Mesendoderm (in vitro differentiated cells): ENCODE results near the gene RBM15.

Experiments used
- DNase-seq: peaks from one replicate; pipeline ENCODE4 v3.0.0; 2013
- H2AK5ac ChIP-seq: 2 replicates; pipeline ENCODE4 v1.6.1; 2013; ENCODE audit warnings: low read length, inconsistent platforms
- H2BK120ac ChIP-seq: 2 replicates; pipeline ENCODE4 v1.6.1; 2013; ENCODE audit warnings: low read depth, mild to moderate bottlenecking, low read length, moderate library complexity, mixed read lengths
- H2BK15ac ChIP-seq: replicated peaks from 2 replicates; pipeline ENCODE4 v1.6.1; 2013; ENCODE audit warnings: low read depth, mild to moderate bottlenecking, moderate library complexity
- H2BK5ac ChIP-seq: 2 replicates; pipeline ENCODE4 v1.6.1; 2013; ENCODE audit warnings: low read length, inconsistent platforms
- H3K18ac ChIP-seq: 2 replicates; pipeline ENCODE4 v1.6.1; 2013; ENCODE audit warnings: mild to moderate bottlenecking, low read length, mixed read lengths
- H3K23ac ChIP-seq: one replicate; pipeline ENCODE4 v1.6.1; 2013; ENCODE audit warnings: low read length
- H3K27ac ChIP-seq: 2 replicates; pipeline ENCODE4 v1.5.1; 2013; ENCODE audit warnings: low read depth, mild to moderate bottlenecking, inconsistent platforms, low read length, moderate library complexity
- H3K27me3 ChIP-seq: 2 replicates; pipeline ENCODE4 v1.6.1; 2013; ENCODE audit warnings: low read length, control low read depth, mild to moderate bottlenecking, inconsistent platforms; ENCODE audit not compliant: insufficient read depth, poor library complexity
- H3K36me3 ChIP-seq: 2 replicates; pipeline ENCODE4 v1.6.1; 2013; ENCODE audit warnings: low read length, inconsistent platforms; ENCODE audit not compliant: control insufficient read depth, insufficient read depth
- H3K4ac ChIP-seq: one replicate; pipeline ENCODE4 v1.6.1; 2013; ENCODE audit warnings: low read depth, mild to moderate bottlenecking, low read length, moderate library complexity
- H3K4me1 ChIP-seq: 2 replicates; pipeline ENCODE4 v1.6.1; 2013; ENCODE audit warnings: low read depth, low read length, inconsistent platforms; ENCODE audit not compliant: control insufficient read depth
- H3K4me2 ChIP-seq: 2 replicates; pipeline ENCODE4 v1.6.1; 2013; ENCODE audit warnings: low read length
- H3K4me3 ChIP-seq: 2 replicates; pipeline ENCODE4 v1.5.1; 2013; ENCODE audit warnings: mild to moderate bottlenecking, low read length
- H3K56ac ChIP-seq: one replicate; pipeline ENCODE4 v1.6.1; 2013; ENCODE audit warnings: low read length
- H3K79me1 ChIP-seq: 2 replicates; pipeline ENCODE4 v1.6.1; 2013; ENCODE audit warnings: low read length, inconsistent platforms
- H3K79me2 ChIP-seq: 2 replicates; pipeline ENCODE4 v1.6.1; 2013; ENCODE audit warnings: mild to moderate bottlenecking, low read length; ENCODE audit not compliant: control insufficient read depth, insufficient read depth
- H3K9ac ChIP-seq: 2 replicates; pipeline ENCODE4 v1.6.1; 2013; ENCODE audit warnings: low read length, inconsistent platforms
- H4K5ac ChIP-seq: one replicate; pipeline ENCODE4 v1.6.1; 2013; ENCODE audit warnings: low read length
- H4K8ac ChIP-seq: one replicate; pipeline ENCODE4 v1.6.1; 2013; ENCODE audit warnings: low read depth, mild to moderate bottlenecking, control low read depth, low read length, moderate library complexity
- WGBS: extraction: QIAGEN DNeasy Blood & Tissue Kit; methylation state at CpG from one replicate; pipeline ENCODE4 v1.1.7; 2013; ENCODE audit warnings: low lambda C conversion rate, missing lambda C conversion rate; ENCODE audit not compliant: insufficient coverage; ENCODE audit errors: extremely low coverage; 5-methylcytosine and 5-hydroxymethylcytosine counted together

The RBM15 gene

GRCh38 chr1:110364221-110364620, 25.0 kb downstream of the RBM15 start:
- WGBS: no CpG with 5 or more reads among the region's 3 CpGs
- Histone ChIP-seq H3K4me3 (no peak overlapping the region), H3K4me1 (no peaks in the 10 kb centered on the region), H3K9ac (no peak overlapping the region), H3K18ac (no peak overlapping the region), H3K27ac (no peak overlapping the region), H4K8ac (no peak overlapping the region), H2BK15ac (no peak overlapping the region), H3K23ac (no peak overlapping the region), H3K4ac (no peak overlapping the region), H3K27me3 (no peaks in the 10 kb centered on the region), H3K4me2 (no peak overlapping the region), H2BK120ac (no peak overlapping the region), H2AK5ac (no peak overlapping the region), H3K79me2 (peaks cover 3% of the 10 kb centered on the region), H3K56ac (no peak overlapping the region), H2BK5ac (no peak overlapping the region), H4K5ac (no peak overlapping the region), H3K36me3 (no peaks in the 10 kb centered on the region), H3K79me1 (peaks cover 6% of the 10 kb centered on the region)
- DNase-seq: no peak

GRCh38 chr1:110370827-110371226, 31.6 kb downstream of the RBM15 start:
- H2BK120ac ChIP-seq: no peak overlapping the region
- H3K36me3 ChIP-seq: no peaks in the 10 kb centered on the region
- H3K23ac ChIP-seq: no peak overlapping the region
- H2BK15ac ChIP-seq: no peak overlapping the region
- no CpG with 5 or more reads among the region's 1 CpG for WGBS
- no peak for DNase-seq
- no peaks in the 10 kb centered on the region for H3K4me1 ChIP-seq
- no peak overlapping the region for H4K5ac ChIP-seq
- no peak overlapping the region for H3K56ac ChIP-seq
- no peak overlapping the region for H2AK5ac ChIP-seq
- H3K27me3 ChIP-seq: no peaks in the 10 kb centered on the region
- H3K79me2 ChIP-seq: no peaks in the 10 kb centered on the region
- no peak overlapping the region for H3K4ac ChIP-seq
- H3K27ac ChIP-seq: no peak overlapping the region
- no peak overlapping the region for H3K4me3 ChIP-seq
- no peak overlapping the region for H3K9ac ChIP-seq
- no peak overlapping the region for H2BK5ac ChIP-seq
- H3K4me2 ChIP-seq: no peak overlapping the region
- H3K79me1 ChIP-seq: peaks cover 1% of the 10 kb centered on the region
- H3K18ac ChIP-seq: no peak overlapping the region
- H4K8ac ChIP-seq: no peak overlapping the region

- no peak for DNase-seq
- Histone ChIP-seq H3K27ac (no peak overlapping the region), H3K4ac (no peak overlapping the region), H3K4me2 (no peak overlapping the region), H3K9ac (no peak overlapping the region), H4K8ac (no peak overlapping the region), H2AK5ac (no peak overlapping the region), H4K5ac (no peak overlapping the region), H3K23ac (no peak overlapping the region), H3K27me3 (no peaks in the 10 kb centered on the region), H3K18ac (no peak overlapping the region), H3K79me1 (no peaks in the 10 kb centered on the region), H2BK120ac (no peak overlapping the region), H3K4me3 (no peak overlapping the region), H2BK5ac (no peak overlapping the region), H2BK15ac (no peak overlapping the region), H3K56ac (no peak overlapping the region), H3K4me1 (no peaks in the 10 kb centered on the region), H3K36me3 (no peaks in the 10 kb centered on the region), H3K79me2 (no peaks in the 10 kb centered on the region)
- no CpG with 5 or more reads among the region's 1 CpG for WGBS
Measured at GRCh38 chr1:110375490-110375889, 36.3 kb downstream of the RBM15 start.

GRCh38 chr1:110380672-110381283, 41.6 kb downstream of the RBM15 start:
- Histone ChIP-seq H3K4me3 (no peak overlapping the region), H3K36me3 (no peaks in the 10 kb centered on the region), H3K18ac (no peak overlapping the region), H3K4ac (no peak overlapping the region), H3K79me2 (no peaks in the 10 kb centered on the region), H2BK15ac (no peak overlapping the region), H4K8ac (no peak overlapping the region), H3K4me2 (no peak overlapping the region), H3K9ac (no peak overlapping the region), H4K5ac (no peak overlapping the region), H2BK120ac (no peak overlapping the region), H3K56ac (no peak overlapping the region), H3K27me3 (no peaks in the 10 kb centered on the region), H3K79me1 (no peaks in the 10 kb centered on the region), H2BK5ac (no peak overlapping the region), H3K23ac (no peak overlapping the region), H2AK5ac (no peak overlapping the region), H3K27ac (no peak overlapping the region), H3K4me1 (no peaks in the 10 kb centered on the region)
- no CpG with 5 or more reads among the region's 10 CpGs for WGBS
- no peak for DNase-seq

- H3K56ac ChIP-seq: no peak overlapping the region
- H2AK5ac ChIP-seq: no peak overlapping the region
Measured at GRCh38 chr1:110383251-110383990, 44.2 kb downstream of the RBM15 start.

More at GRCh38 chr1:110383251-110383990, 44.2 kb downstream of the RBM15 start:
- no peaks in the 10 kb centered on the region for H3K4me1 ChIP-seq
- no peak overlapping the region for H4K8ac ChIP-seq
- H3K23ac ChIP-seq: no peak overlapping the region
- H3K9ac ChIP-seq: no peak overlapping the region
- WGBS: no CpG with 5 or more reads among the region's 5 CpGs
- no peaks in the 10 kb centered on the region for H3K36me3 ChIP-seq
- H4K5ac ChIP-seq: no peak overlapping the region
- H2BK120ac ChIP-seq: no peak overlapping the region
- H3K4ac ChIP-seq: no peak overlapping the region
- no peaks in the 10 kb centered on the region for H3K27me3 ChIP-seq
- H3K4me2 ChIP-seq: no peak overlapping the region
- no peak for DNase-seq
- H2BK15ac ChIP-seq: no peak overlapping the region
- no peak overlapping the region for H3K4me3 ChIP-seq
- H3K18ac ChIP-seq: no peak overlapping the region
- H3K27ac ChIP-seq: no peak overlapping the region
- H2BK5ac ChIP-seq: no peak overlapping the region
- H3K79me2 ChIP-seq: no peaks in the 10 kb centered on the region
- no peaks in the 10 kb centered on the region for H3K79me1 ChIP-seq
